LoVo (cell line): ENCODE results near the gene CYTIP.
"Not testable (repeated sequence)": the region's sequence is repeated elsewhere in the genome, so short reads cannot be mapped to it uniquely, and the experiment has no call there.

Experiments
- DNase-seq: peaks from one replicate; pipeline ENCODE4 v3.0.0-alpha.2; 2016; ENCODE audit warnings: low spot score

Gene CYTIP

GRCh38 chr2:157424374-157424773 is 19.5 kb downstream of the CYTIP start:
- DNase-seq = no peak

GRCh38 chr2:157421964-157422363 is 21.9 kb downstream of the CYTIP start:
- no peak for DNase-seq

GRCh38 chr2:157421331-157421944 is 22.5 kb downstream of the CYTIP start:
- DNase-seq = no peak

GRCh38 chr2:157420771-157421323 is 23.0 kb downstream of the CYTIP start:
- DNase-seq = no peak

- DNase-seq = no peak
These were observed 24.8 kb downstream of the CYTIP start for GRCh38 chr2:157419031-157419575.

GRCh38 chr2:157418239-157418641 is 25.6 kb downstream of the CYTIP start:
- no peak for DNase-seq

- DNase-seq = no peak
These were observed 28.2 kb downstream of the CYTIP start for GRCh38 chr2:157415591-157416101.

GRCh38 chr2:157414050-157414449 is 29.8 kb downstream of the CYTIP start:
- DNase-seq = no peak

GRCh38 chr2:157413326-157414035 is 30.4 kb downstream of the CYTIP start:
- no peak for DNase-seq

GRCh38 chr2:157411624-157412336 is 32.1 kb downstream of the CYTIP start:
- DNase-seq = no peak

- DNase-seq = not testable (repeated sequence)
These were observed 38.5 kb downstream of the CYTIP start for GRCh38 chr2:157405398-157405797.

GRCh38 chr2:157404363-157404762 is 39.5 kb downstream of the CYTIP start:
- no peak for DNase-seq

GRCh38 chr2:157402801-157403485 is 40.9 kb downstream of the CYTIP start:
- not testable (repeated sequence) for DNase-seq

GRCh38 chr2:157395811-157396210 is 48.1 kb downstream of the CYTIP start:
- DNase-seq = no peak

- DNase-seq = no peak
These were observed 49.0 kb downstream of the CYTIP start for GRCh38 chr2:157394928-157395327.

- DNase-seq = no peak
These were observed 50.5 kb downstream of the CYTIP start for GRCh38 chr2:157393348-157393747.

GRCh38 chr2:157388827-157389226 is 55.1 kb downstream of the CYTIP start:
- no peak for DNase-seq

GRCh38 chr2:157386747-157387146 is 57.1 kb downstream of the CYTIP start:
- DNase-seq = no peak

- DNase-seq = no peak
These were observed 57.6 kb downstream of the CYTIP start for GRCh38 chr2:157386247-157386646.

GRCh38 chr2:157377861-157378260 is 66.0 kb downstream of the CYTIP start:
- DNase-seq = no peak

- no peak for DNase-seq
These were observed 67.8 kb downstream of the CYTIP start for GRCh38 chr2:157376041-157376440.

- DNase-seq = no peak
These were observed 68.5 kb downstream of the CYTIP start for GRCh38 chr2:157375384-157375783.
